Activated CD4-positive, alpha-beta T cell treated with anti-CD3 and anti-CD28 coated beads, Interleukin-2, amount 10 ng/mL, durations not matched to agents 24 days and 14 days (primary cell): ENCODE measurements around the gene ADAMTS19. TPM values are rescaled to one million over a fixed set of nuclear protein-coding genes. Genes with fewer than 3 reads are reported as not detected.
"Not testable (repeated sequence)": the region's sequence is repeated elsewhere in the genome, so short reads cannot be mapped to it uniquely, and the experiment has no call there.

ENCODE experiments used
- DNase-seq: peaks from one replicate; pipeline ENCODE4 v3.0.0; 2022
- H3K27ac Mint-ChIP-seq: one replicate; pipeline ENCODE4 v1.8.0; 2022; ENCODE audit warnings: mild to moderate bottlenecking, mixed read lengths
- H3K27me3 Mint-ChIP-seq: one replicate; pipeline ENCODE4 v1.8.0; 2022; ENCODE audit warnings: mixed read lengths
- H3K36me3 Mint-ChIP-seq: one replicate; pipeline ENCODE4 v1.8.0; 2022; ENCODE audit warnings: low read depth, mild to moderate bottlenecking, mixed read lengths
- H3K4me1 Mint-ChIP-seq: one replicate; pipeline ENCODE4 v1.8.0; 2021; ENCODE audit warnings: mixed read lengths
- H3K4me3 Mint-ChIP-seq: one replicate; pipeline ENCODE4 v1.8.0; 2022; ENCODE audit warnings: mild to moderate bottlenecking, moderate library complexity, mixed read lengths
- H3K9me3 Mint-ChIP-seq: one replicate; pipeline ENCODE4 v1.8.0; 2021; ENCODE audit warnings: mixed read lengths
- intact Hi-C: fragments of 100-400 bp; cut with micrococcal nuclease; formaldehyde crosslinking; loops from one replicate; pipeline ENCODE4 v1.15.1; 2023
- total RNA-seq: library from RNA; stranded (reverse); gene quantifications from 2 replicates; pipeline ENCODE4 v1.2.3, GENCODE V29; 2022

ADAMTS19 gene
- total RNA-seq, result not detected in 2 replicates

GRCh38 chr5:129459777-129460671, at the start of gene ADAMTS19:
Gene ADAMTS19 (plus strand): TSS chr5:129460298. CDS start chr5:129460392, 94 bp downstream.
- peak within 1 kb of the TSS; percentile 27 for H3K4me3 Mint-ChIP-seq
- H3K4me1 Mint-ChIP-seq, result peaks cover 5% of the 10 kb centered on the region
- intact Hi-C loops, result no loop called here
- H3K27me3 Mint-ChIP-seq, result peaks cover 47% of the 10 kb centered on the region
- no peaks in the 10 kb centered on the region for H3K9me3 Mint-ChIP-seq
- no peak within 1 kb of the TSS for H3K27ac Mint-ChIP-seq
- peak; percentile 56 for DNase-seq
- H3K36me3 Mint-ChIP-seq, result no peaks in the 10 kb centered on the region

- DNase-seq, result no peak
- intact Hi-C loops, result no loop called here
- Mint-ChIP-seq H3K27ac (no peak overlapping the region), H3K9me3 (no peaks in the 10 kb centered on the region), H3K4me1 (no peaks in the 10 kb centered on the region), H3K36me3 (no peaks in the 10 kb centered on the region), H3K27me3 (no peaks in the 10 kb centered on the region), H3K4me3 (no peak overlapping the region)
Measured at GRCh38 chr5:129410488-129410887, 49.6 kb upstream of the ADAMTS19 start.

- no peak overlapping the region for H3K4me3 Mint-ChIP-seq
- H3K9me3 Mint-ChIP-seq, result no peaks in the 10 kb centered on the region
- H3K27me3 Mint-ChIP-seq, result no peaks in the 10 kb centered on the region
- no peaks in the 10 kb centered on the region for H3K36me3 Mint-ChIP-seq
- no peaks in the 10 kb centered on the region for H3K4me1 Mint-ChIP-seq
- no peak for DNase-seq
- no peak overlapping the region for H3K27ac Mint-ChIP-seq
- intact Hi-C loops, result no loop called here
Measured at GRCh38 chr5:129412721-129413120, 47.4 kb upstream of the ADAMTS19 start.

GRCh38 chr5:129413570-129413969, 46.5 kb upstream of the ADAMTS19 start:
- Mint-ChIP-seq H3K27me3 (no peaks in the 10 kb centered on the region), H3K9me3 (no peaks in the 10 kb centered on the region), H3K27ac (no peak overlapping the region), H3K4me3 (no peak overlapping the region), H3K36me3 (no peaks in the 10 kb centered on the region), H3K4me1 (no peaks in the 10 kb centered on the region)
- intact Hi-C loops, result no loop called here
- DNase-seq, result no peak

- intact Hi-C loops, result no loop called here
- no peaks in the 10 kb centered on the region for H3K9me3 Mint-ChIP-seq
- DNase-seq, result no peak
Measured at GRCh38 chr5:129419292-129419691, 40.8 kb upstream of the ADAMTS19 start.

GRCh38 chr5:129425031-129425430, 35.1 kb upstream of the ADAMTS19 start:
- no peaks in the 10 kb centered on the region for H3K4me1 Mint-ChIP-seq
- no peak for DNase-seq
- intact Hi-C loops, result no loop called here

More at GRCh38 chr5:129419292-129419691, 40.8 kb upstream of the ADAMTS19 start:
- Mint-ChIP-seq H3K4me1 (no peaks in the 10 kb centered on the region), H3K27me3 (no peaks in the 10 kb centered on the region), H3K27ac (no peak overlapping the region), H3K36me3 (no peaks in the 10 kb centered on the region), H3K4me3 (no peak overlapping the region)

GRCh38 chr5:129426071-129426470, 34.0 kb upstream of the ADAMTS19 start:
- Mint-ChIP-seq H3K27me3 (no peaks in the 10 kb centered on the region), H3K4me3 (no peak overlapping the region), H3K9me3 (no peaks in the 10 kb centered on the region), H3K36me3 (no peaks in the 10 kb centered on the region), H3K27ac (no peak overlapping the region), H3K4me1 (no peaks in the 10 kb centered on the region)
- DNase-seq, result no peak
- intact Hi-C loops, result no loop called here

More at GRCh38 chr5:129425031-129425430, 35.1 kb upstream of the ADAMTS19 start:
- Mint-ChIP-seq H3K36me3 (no peaks in the 10 kb centered on the region), H3K27me3 (no peaks in the 10 kb centered on the region), H3K27ac (no peak overlapping the region), H3K4me3 (no peak overlapping the region), H3K9me3 (no peaks in the 10 kb centered on the region)

GRCh38 chr5:129428636-129429035, 31.5 kb upstream of the ADAMTS19 start:
- H3K4me3 Mint-ChIP-seq, H3K27ac Mint-ChIP-seq, intact Hi-C loops, H3K4me1 Mint-ChIP-seq, H3K9me3 Mint-ChIP-seq, DNase-seq, H3K36me3 Mint-ChIP-seq, H3K27me3 Mint-ChIP-seq: not testable (repeated sequence)

GRCh38 chr5:129431406-129431805, 28.7 kb upstream of the ADAMTS19 start:
- H3K27me3 Mint-ChIP-seq, result no peaks in the 10 kb centered on the region
- no peak for DNase-seq
- no peaks in the 10 kb centered on the region for H3K36me3 Mint-ChIP-seq
- no peak overlapping the region for H3K27ac Mint-ChIP-seq
- no peaks in the 10 kb centered on the region for H3K9me3 Mint-ChIP-seq
- intact Hi-C loops, result no loop called here
- H3K4me1 Mint-ChIP-seq, result no peaks in the 10 kb centered on the region
- H3K4me3 Mint-ChIP-seq, result no peak overlapping the region

- intact Hi-C loops, result no loop called here
- no peaks in the 10 kb centered on the region for H3K36me3 Mint-ChIP-seq
- H3K4me3 Mint-ChIP-seq, result no peak overlapping the region
- H3K27me3 Mint-ChIP-seq, result no peaks in the 10 kb centered on the region
- no peaks in the 10 kb centered on the region for H3K9me3 Mint-ChIP-seq
- H3K4me1 Mint-ChIP-seq, result no peaks in the 10 kb centered on the region
- H3K27ac Mint-ChIP-seq, result no peak overlapping the region
- DNase-seq, result no peak
Measured at GRCh38 chr5:129438322-129438721, 21.8 kb upstream of the ADAMTS19 start.

GRCh38 chr5:129440424-129440823, 19.7 kb upstream of the ADAMTS19 start:
- no peaks in the 10 kb centered on the region for H3K9me3 Mint-ChIP-seq
- no peaks in the 10 kb centered on the region for H3K27me3 Mint-ChIP-seq
- no peak for DNase-seq
- intact Hi-C loops, result no loop called here
- no peak overlapping the region for H3K4me3 Mint-ChIP-seq
- no peak overlapping the region for H3K27ac Mint-ChIP-seq
- no peaks in the 10 kb centered on the region for H3K4me1 Mint-ChIP-seq
- H3K36me3 Mint-ChIP-seq, result no peaks in the 10 kb centered on the region

- intact Hi-C loops, result no loop called here
- H3K27me3 Mint-ChIP-seq, result no peaks in the 10 kb centered on the region
- no peak overlapping the region for H3K4me3 Mint-ChIP-seq
- no peaks in the 10 kb centered on the region for H3K9me3 Mint-ChIP-seq
- H3K4me1 Mint-ChIP-seq, result no peaks in the 10 kb centered on the region
- H3K27ac Mint-ChIP-seq, result no peak overlapping the region
- DNase-seq, result no peak
- H3K36me3 Mint-ChIP-seq, result no peaks in the 10 kb centered on the region
Measured at GRCh38 chr5:129441096-129441495, 19.0 kb upstream of the ADAMTS19 start.

GRCh38 chr5:129445379-129445778, 14.7 kb upstream of the ADAMTS19 start:
- Mint-ChIP-seq H3K27ac (no peak overlapping the region), H3K4me3 (no peak overlapping the region), H3K36me3 (no peaks in the 10 kb centered on the region), H3K9me3 (no peaks in the 10 kb centered on the region), H3K27me3 (no peaks in the 10 kb centered on the region), H3K4me1 (no peaks in the 10 kb centered on the region)
- no peak for DNase-seq
- intact Hi-C loops, result no loop called here

- no peak overlapping the region for H3K4me3 Mint-ChIP-seq
- no peak overlapping the region for H3K27ac Mint-ChIP-seq
- DNase-seq, result no peak
- H3K27me3 Mint-ChIP-seq, result no peaks in the 10 kb centered on the region
- intact Hi-C loops, result no loop called here
- H3K36me3 Mint-ChIP-seq, result no peaks in the 10 kb centered on the region
- H3K4me1 Mint-ChIP-seq, result no peaks in the 10 kb centered on the region
- H3K9me3 Mint-ChIP-seq, result no peaks in the 10 kb centered on the region
Measured at GRCh38 chr5:129447968-129448367, 12.1 kb upstream of the ADAMTS19 start.

- DNase-seq, result no peak
- no peak overlapping the region for H3K27ac Mint-ChIP-seq
- intact Hi-C loops, result no loop called here
- H3K4me1 Mint-ChIP-seq, result no peaks in the 10 kb centered on the region
- no peaks in the 10 kb centered on the region for H3K36me3 Mint-ChIP-seq
- no peak overlapping the region for H3K4me3 Mint-ChIP-seq
- H3K27me3 Mint-ChIP-seq, result no peaks in the 10 kb centered on the region
- H3K9me3 Mint-ChIP-seq, result no peaks in the 10 kb centered on the region
Measured at GRCh38 chr5:129448654-129449053, 11.4 kb upstream of the ADAMTS19 start.
